22Rv1 (cell line): Measurements from ENCODE around the gene MGAT4B.
"Not testable (repeated sequence)": the region's sequence is repeated elsewhere in the genome, so short reads cannot be mapped to it uniquely, and the experiment has no call there.

Experiments
- H3K27ac ChIP-seq: fragments of 450-650 bp; 2 replicates; pipeline ENCODE4 v1.5.1; 2017
- CTCF ChIP-seq: fragments of 450-650 bp; IDR thresholded peaks from 2 replicates; pipeline ENCODE4 v1.5.1; 2017; ENCODE audit warnings: mild to moderate bottlenecking
- ZFX ChIP-seq: fragments of 450-650 bp; IDR thresholded peaks from 2 replicates; pipeline ENCODE4 v1.6.1; 2017; ENCODE audit warnings: antibody characterized with exemption, borderline replicate concordance

The MGAT4B gene

GRCh38 chr5:179839328-179840256 lies 32.9 kb upstream of the MGAT4B start:
- no peak for TF ChIP-seq CTCF
- no peak for TF ChIP-seq ZFX
- H3K27ac ChIP-seq: no peak overlapping the region

GRCh38 chr5:179837076-179838011 lies 30.7 kb upstream of the MGAT4B start:
- TF ChIP-seq ZFX (no peak), CTCF (no peak)
- no peak overlapping the region for H3K27ac ChIP-seq

- H3K27ac ChIP-seq: no peak overlapping the region
- no peak for TF ChIP-seq CTCF
- TF ChIP-seq ZFX: no peak
Measured at GRCh38 chr5:179836225-179837019, 29.8 kb upstream of the MGAT4B start.

DNA sequence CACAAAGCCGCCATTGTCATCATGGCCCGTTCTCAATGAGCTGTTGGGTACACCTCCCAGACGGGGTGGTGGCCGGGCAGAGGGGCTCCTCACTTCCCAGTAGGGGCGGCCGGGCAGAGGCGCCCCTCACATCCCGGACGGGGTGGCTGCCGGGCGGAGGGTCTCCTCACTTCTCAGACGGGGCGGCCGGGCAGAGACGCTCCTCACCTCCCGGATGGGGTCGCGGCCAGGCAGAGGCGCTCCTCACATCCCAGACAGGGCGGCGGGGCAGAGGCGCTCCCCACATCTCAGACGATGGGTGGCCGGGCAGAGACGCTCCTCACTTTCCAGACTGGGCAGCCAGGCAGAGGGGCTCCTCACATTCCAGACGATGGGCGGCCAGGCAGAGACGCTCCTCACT lies 28.2 kb upstream of the MGAT4B start:
- H3K27ac ChIP-seq: not testable (repeated sequence)

DNA sequence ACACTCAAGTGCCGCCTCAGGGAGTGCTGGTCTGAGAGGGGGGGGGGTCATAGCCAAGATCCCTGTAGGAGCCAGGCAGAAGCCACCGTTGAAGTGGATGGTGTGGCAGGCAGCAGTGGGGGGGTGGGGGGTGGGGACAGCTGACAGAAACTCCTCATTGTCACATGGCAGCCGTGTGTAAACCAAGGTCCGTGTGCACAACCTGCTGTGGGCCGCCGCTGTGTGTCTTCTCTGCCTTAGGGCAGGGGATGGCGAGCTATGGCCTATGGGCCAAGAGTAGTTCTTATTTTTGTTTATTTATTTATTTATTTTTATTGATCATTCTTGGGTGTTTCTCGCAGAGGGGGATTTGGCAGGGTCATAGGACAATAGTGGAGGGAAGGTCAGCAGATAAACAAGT lies 27.5 kb upstream of the MGAT4B start:
- TF ChIP-seq ZFX: no peak
- no peak for TF ChIP-seq CTCF
- H3K27ac ChIP-seq: no peak overlapping the region

- H3K27ac ChIP-seq: no peak overlapping the region
- TF ChIP-seq ZFX: no peak
- no peak for TF ChIP-seq CTCF
Measured at GRCh38 chr5:179833709-179834070, 27.0 kb upstream of the MGAT4B start.

DNA sequence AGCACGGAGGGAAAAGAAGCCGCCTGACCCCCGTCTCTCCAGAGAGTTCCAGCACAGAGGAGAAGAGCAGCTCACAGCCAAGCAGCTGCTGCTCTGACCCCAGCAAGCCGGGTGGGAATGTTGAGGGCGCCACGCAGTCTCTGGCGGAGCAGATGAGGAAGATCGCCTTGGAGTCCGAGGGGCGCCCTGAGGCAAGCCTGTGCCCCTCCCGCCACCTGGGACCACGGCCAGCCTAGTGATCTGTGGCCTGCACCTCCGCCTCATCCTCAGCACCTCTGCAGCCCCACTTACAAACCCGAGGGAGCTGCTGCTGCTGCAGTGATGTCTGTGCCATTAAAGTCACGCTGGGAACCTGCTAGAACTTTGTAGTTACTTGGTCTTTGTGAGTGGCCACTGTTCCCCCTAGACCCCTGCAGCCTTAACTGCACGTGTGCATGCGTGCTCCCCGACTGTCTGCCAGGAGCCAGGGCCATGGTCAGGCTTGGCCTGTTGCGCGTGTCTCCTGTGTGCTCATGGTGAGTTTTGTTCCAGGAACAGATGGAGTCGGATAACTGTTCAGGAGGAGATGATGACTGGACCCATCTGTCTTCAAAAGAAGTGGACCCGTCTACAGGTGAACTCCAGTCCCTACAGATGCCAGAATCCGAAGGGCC lies 26.5 kb upstream of the MGAT4B start:
- H3K27ac ChIP-seq: no peak overlapping the region
- TF ChIP-seq ZFX: no peak
- TF ChIP-seq CTCF: no peak
